ENCODE results near the gene PIK3CD.

DNA sequence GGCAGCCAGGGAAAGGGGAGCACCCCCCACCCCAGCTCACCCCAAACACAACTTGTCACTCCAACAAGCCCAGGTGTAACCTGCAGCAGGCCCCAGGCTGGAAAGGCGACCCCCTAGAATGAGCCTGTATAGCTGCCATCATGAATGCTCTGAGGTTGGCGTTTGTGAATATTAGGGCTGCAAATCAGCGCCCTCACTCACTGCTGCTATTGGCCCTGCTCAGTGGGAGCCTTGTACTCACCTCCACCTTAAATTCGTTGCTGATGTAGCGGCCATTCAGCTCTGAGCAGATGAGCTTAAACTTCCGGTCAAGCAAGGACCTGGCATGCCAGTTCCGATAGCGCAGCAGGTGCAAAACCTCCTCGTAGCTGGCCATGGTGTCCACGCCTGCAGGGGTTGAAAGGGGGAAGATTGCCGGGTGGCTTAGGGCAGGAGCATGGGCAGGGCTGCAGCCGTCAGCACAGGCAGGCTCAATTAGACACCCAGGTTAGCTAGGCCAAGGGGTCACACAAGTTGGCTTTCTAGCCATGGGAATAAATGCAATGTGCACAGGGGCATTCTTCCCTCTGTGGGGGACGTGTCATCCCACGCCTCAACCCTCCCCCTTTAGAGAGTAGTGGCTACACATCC, 81.7 kb downstream of the PIK3CD start:
- TF ChIP-seq, protein P1, sequence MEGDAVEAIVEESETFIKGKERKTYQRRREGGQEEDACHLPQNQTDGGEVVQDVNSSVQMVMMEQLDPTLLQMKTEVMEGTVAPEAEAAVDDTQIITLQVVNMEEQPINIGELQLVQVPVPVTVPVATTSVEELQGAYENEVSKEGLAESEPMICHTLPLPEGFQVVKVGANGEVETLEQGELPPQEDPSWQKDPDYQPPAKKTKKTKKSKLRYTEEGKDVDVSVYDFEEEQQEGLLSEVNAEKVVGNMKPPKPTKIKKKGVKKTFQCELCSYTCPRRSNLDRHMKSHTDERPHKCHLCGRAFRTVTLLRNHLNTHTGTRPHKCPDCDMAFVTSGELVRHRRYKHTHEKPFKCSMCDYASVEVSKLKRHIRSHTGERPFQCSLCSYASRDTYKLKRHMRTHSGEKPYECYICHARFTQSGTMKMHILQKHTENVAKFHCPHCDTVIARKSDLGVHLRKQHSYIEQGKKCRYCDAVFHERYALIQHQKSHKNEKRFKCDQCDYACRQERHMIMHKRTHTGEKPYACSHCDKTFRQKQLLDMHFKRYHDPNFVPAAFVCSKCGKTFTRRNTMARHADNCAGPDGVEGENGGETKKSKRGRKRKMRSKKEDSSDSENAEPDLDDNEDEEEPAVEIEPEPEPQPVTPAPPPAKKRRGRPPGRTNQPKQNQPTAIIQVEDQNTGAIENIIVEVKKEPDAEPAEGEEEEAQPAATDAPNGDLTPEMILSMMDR (IDR thresholded peaks at IDR 0.05) = no peak
- no peak for TF ChIP-seq POLR2AphosphoS5 (IDR thresholded peaks at IDR 0.05; ENCODE audit: insufficient read depth in 1 of 2, low read depth in 1 of 2)

Measured in vagina (tissue), 2 donors.